Measurements from ENCODE around the gene WIZ.

The WIZ gene

DNA sequence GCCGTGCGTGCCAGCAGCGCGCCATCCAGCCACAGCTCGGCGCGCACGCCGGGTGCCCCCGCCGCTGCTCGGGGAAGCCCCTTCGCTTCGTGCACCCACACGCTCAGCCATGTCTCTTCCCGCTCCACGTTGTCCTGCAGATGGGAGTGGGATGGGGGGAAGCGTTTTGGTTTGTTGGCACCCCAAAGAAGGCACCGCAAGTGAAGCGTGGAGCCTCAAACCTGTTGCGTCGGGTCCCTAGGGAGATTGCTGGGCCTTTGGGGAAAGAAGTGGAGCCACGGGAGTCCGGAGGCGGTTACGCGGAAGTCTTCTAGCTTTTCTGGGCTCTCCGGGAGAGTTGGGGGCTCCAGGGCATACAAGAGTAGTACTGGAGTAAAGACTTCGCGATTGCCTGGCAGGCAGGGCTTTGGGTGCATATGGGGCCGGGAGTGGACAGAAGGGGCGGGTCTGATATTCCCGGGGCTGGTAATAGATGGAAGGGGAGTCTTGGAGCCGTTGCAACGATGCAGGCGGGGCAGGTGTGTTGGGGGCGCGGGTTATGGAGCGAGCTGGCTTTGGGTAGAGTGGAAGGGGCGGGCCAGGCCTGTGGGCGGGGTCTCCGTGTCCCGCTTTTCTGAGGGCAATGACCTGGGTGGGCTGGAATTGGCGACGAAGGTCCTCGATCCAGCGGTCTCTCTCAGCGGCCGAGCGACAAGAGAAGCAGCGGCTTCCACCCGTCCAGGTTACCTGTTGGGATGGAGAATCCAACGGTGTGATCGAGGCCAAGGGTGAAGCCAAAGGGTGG lies 8.1 kb upstream of the WIZ start:
- no peak for DNase-seq (ENCODE audit: low spot score)
- TF ChIP-seq, protein P1, sequence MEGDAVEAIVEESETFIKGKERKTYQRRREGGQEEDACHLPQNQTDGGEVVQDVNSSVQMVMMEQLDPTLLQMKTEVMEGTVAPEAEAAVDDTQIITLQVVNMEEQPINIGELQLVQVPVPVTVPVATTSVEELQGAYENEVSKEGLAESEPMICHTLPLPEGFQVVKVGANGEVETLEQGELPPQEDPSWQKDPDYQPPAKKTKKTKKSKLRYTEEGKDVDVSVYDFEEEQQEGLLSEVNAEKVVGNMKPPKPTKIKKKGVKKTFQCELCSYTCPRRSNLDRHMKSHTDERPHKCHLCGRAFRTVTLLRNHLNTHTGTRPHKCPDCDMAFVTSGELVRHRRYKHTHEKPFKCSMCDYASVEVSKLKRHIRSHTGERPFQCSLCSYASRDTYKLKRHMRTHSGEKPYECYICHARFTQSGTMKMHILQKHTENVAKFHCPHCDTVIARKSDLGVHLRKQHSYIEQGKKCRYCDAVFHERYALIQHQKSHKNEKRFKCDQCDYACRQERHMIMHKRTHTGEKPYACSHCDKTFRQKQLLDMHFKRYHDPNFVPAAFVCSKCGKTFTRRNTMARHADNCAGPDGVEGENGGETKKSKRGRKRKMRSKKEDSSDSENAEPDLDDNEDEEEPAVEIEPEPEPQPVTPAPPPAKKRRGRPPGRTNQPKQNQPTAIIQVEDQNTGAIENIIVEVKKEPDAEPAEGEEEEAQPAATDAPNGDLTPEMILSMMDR (IDR thresholded peaks at IDR 0.05; ENCODE audit: extremely low read depth, missing control alignments) = no peak

DNA sequence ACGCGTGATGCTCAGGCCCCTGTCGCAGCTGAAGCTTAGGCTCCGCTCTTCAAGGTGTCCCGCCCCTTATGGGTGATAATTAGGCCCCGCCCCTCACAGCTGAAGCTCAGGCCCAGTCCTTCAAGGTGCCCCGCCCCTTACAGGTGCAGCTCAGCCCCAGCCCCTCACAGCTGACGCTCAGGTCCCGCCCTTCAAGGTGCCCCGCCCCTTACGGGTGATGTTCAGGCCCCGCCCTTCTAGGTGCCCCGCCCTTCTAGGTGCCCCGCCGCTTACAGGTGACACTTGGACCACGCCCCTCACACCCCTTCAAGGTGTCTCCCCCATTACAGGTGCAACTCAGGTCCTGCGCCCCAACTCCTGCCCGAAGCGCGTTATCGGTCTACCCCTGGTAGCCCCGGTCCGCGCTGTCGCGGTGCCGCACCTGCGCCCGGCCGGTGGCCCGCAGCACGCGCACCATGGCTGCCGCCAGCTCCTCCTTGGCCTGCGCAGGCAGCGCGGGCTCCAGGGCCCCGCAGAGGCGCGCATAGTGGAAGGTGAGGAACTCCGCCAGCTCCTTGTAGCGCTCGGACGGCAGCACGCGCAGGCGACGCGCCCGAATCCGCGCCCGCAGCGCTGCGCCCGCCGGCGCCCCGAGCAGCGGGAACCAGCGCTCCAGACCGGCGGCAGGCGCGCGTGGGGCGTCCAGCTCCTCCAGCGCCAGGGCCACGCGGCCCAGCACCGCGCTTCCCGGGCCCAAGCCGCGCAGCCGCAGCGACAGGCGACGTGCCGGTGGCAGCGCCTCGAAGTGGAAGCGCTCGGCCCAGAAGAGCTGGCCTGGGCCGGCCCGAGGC lies 7.3 kb upstream of the WIZ start:
- TF ChIP-seq, protein P1 (IDR thresholded peaks at IDR 0.05; ENCODE audit: extremely low read depth, missing control alignments) = no peak
- DNase-seq (ENCODE audit: low spot score) = no peak

DNA sequence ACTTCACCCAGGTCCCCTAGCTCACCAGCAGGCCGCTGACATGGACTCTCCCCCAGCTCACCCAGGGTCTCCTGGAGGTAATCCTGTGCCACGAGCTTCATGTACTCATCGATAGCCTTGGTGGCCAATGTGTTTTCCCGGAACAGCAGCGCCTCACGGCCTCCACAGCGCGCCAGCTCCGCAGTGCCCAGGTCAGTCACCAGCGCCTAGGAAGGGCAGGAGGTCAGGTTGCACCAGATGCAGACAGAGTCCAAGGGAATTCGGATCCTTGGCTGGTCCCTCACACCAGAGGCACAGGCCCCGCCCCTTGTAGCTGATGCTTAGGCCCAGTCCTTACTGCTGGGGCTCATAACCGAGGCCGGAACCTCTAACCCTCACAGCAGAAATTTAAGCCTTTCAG lies 6.7 kb upstream of the WIZ start:
- TF ChIP-seq, protein P1 (IDR thresholded peaks at IDR 0.05; ENCODE audit: extremely low read depth, missing control alignments) = no peak
- DNase-seq (ENCODE audit: low spot score) = no peak

DNA sequence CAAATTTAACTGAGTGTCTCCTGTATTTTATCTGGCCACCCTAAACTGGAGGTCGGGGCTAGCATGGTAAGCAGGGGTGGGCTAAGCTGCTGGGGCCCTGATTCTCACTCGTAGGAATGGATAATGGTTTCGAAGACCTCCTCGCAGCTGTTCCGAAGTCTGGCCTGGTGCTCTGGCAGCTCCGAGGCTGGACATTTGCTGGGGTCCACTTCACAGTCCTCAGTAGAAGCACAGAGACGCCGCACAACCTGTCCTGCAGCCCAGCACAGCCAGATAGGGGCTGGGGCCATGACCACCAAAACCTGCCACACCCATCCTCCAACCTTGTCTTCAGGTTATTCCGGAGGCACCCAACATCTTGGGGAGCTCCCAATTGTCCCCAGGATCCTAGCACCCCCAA lies 6.2 kb upstream of the WIZ start:
- DNase-seq (ENCODE audit: low spot score) = no peak
- TF ChIP-seq, protein P1 (IDR thresholded peaks at IDR 0.05; ENCODE audit: extremely low read depth, missing control alignments) = no peak

DNA sequence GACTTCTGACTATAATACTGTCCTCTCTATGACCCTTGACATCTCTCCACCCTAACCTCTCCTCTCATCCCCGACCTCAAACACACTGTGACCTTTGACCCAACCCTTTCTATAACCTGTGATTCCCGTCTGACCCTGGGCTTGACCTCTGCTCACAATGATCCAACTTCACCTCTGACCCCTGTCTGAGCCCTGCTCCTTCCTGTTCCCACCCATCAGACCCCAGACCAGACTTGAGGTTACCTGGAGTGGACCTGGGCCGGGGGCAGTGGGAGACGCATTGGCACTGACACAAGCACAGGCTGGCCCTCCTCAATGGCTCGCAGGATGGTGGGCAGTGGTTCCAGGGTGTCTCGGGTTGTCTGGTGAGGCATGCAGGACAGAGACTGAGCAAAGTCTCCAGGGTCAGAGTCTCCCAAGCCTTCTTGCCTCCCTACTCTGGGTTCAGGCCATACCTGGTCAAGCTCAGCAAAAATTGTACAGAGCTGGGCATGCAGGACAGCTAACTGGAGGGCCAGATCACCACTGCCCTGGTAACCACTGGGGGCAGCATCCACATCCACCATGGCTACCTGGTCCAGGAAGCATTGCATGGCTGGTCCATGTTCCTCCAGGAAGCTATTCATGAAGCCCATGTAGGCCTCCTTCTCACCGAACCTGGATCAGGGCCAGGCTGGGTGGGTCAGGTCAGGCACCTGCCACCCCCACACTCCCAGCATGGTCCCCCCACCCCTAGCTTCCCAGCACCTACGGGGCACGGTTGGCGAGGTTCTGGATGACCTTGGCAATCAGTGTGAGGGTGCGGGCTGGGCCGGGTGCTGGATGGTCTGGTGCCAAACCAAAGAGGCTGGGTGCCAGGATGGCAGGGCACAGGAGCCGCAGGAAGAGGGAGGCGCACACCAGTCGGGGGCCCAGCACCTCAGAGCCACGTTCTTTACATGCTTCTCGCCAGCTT lies 4.4 kb upstream of the WIZ start:
- TF ChIP-seq, protein P1 (IDR thresholded peaks at IDR 0.05; ENCODE audit: extremely low read depth, missing control alignments) = no peak
- no peak for DNase-seq (ENCODE audit: low spot score)

DNA sequence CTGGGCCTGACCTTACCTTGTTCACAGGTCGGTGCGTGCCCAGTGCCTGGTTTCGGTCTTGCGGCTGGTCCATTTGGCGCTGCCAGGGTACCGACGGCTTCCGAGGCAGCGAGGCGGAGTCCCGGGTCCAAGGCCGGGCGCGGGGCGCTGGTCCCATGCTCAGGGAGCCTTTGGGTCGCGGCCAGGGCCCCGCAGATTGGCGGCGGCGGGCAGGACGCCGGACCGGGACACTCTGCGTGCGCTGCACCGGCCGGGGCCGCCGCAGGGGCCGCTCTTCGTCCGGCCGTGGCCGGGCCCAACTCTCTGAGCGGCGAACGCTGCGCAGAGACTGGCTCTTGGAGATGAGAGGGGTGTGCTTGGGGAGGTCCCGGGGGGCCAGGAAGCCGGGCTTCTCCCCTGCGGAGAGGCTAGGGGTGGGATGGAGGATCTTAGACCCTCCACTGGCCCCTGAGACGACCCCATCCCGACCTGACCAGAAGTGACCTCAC lies 3.4 kb upstream of the WIZ start:
- no peak for DNase-seq (ENCODE audit: low spot score)
- TF ChIP-seq, protein P1 (IDR thresholded peaks at IDR 0.05; ENCODE audit: extremely low read depth, missing control alignments) = no peak
